ENCODE data around the gene RIPPLY1.

DNA sequence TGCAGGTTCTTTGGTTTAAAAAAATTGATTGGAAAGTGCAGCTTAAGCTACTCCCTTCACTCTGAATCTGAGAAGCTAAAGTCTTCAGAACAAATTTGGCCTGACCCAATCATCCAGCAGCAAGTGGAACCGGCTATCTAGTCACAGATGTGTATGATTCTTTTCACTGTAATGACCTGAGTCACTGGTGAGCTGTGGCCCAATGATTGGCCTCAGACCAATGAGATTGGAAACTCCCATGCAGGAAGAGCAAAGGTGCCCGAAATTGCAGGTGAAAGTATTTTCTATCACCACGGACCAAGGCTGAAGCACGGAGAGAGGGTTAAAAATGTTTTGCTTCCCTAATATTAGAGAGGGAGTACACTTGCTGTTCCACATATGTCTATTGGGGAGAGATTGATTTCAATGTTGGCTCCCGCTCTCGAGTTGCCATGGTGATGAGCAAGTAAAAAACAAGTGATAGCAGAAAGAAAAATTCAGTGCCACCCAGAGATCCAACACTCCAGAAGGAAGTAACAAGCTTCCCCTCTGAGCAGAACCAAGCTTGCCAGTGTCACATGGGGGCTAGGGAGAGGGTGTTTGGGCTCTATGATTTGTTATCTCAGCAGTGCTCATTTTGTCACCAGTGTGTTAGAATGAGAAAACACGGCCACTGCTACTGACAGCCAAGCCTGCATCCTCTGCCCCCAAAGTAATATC is 11.2 kb downstream of the RIPPLY1 start:
- TF ChIP-seq, protein P1, sequence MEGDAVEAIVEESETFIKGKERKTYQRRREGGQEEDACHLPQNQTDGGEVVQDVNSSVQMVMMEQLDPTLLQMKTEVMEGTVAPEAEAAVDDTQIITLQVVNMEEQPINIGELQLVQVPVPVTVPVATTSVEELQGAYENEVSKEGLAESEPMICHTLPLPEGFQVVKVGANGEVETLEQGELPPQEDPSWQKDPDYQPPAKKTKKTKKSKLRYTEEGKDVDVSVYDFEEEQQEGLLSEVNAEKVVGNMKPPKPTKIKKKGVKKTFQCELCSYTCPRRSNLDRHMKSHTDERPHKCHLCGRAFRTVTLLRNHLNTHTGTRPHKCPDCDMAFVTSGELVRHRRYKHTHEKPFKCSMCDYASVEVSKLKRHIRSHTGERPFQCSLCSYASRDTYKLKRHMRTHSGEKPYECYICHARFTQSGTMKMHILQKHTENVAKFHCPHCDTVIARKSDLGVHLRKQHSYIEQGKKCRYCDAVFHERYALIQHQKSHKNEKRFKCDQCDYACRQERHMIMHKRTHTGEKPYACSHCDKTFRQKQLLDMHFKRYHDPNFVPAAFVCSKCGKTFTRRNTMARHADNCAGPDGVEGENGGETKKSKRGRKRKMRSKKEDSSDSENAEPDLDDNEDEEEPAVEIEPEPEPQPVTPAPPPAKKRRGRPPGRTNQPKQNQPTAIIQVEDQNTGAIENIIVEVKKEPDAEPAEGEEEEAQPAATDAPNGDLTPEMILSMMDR (conservative IDR thresholded peaks at IDR 0.05; ENCODE audit: low read length) = no peak
- no peak for TF ChIP-seq EZH2phosphoT487 (IDR thresholded peaks at IDR 0.05; ENCODE audit: borderline replicate concordance)
